DOHH2 (cell line): Measurements from ENCODE around the gene ALAS1.

Source experiments
- EZH2phosphoT487 ChIP-seq: fragments of 200-600 bp; sonication (generic); IDR thresholded peaks from 2 replicates; pipeline ENCODE4 v1.6.1; 2017; ENCODE audit warnings: borderline replicate concordance, mild to moderate bottlenecking, antibody characterized with exemption, low read length, moderate library complexity, mixed read lengths
- TF ChIP-seq, protein P1 (sequence below): fragments of 200-600 bp; sonication (generic); IDR thresholded peaks from one replicate; pipeline ENCODE4 v1.5.1; 2014; ENCODE audit warnings: antibody characterized with exemption, mild to moderate bottlenecking, low read depth, low read length; ENCODE audit not compliant: poor library complexity, severe bottlenecking

GRCh38 chr3:52242039-52242438 lies 44.1 kb downstream of the ALAS1 start:
- TF ChIP-seq, protein P1, sequence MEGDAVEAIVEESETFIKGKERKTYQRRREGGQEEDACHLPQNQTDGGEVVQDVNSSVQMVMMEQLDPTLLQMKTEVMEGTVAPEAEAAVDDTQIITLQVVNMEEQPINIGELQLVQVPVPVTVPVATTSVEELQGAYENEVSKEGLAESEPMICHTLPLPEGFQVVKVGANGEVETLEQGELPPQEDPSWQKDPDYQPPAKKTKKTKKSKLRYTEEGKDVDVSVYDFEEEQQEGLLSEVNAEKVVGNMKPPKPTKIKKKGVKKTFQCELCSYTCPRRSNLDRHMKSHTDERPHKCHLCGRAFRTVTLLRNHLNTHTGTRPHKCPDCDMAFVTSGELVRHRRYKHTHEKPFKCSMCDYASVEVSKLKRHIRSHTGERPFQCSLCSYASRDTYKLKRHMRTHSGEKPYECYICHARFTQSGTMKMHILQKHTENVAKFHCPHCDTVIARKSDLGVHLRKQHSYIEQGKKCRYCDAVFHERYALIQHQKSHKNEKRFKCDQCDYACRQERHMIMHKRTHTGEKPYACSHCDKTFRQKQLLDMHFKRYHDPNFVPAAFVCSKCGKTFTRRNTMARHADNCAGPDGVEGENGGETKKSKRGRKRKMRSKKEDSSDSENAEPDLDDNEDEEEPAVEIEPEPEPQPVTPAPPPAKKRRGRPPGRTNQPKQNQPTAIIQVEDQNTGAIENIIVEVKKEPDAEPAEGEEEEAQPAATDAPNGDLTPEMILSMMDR = no peak
- no peak for TF ChIP-seq EZH2phosphoT487
